C4-2B (cell line): ENCODE data around the gene MED26.

ENCODE experiments used
- ZFX ChIP-seq: fragments of 450-650 bp; IDR thresholded peaks from 2 replicates; pipeline ENCODE4 v1.6.1; 2017
- TF ChIP-seq, protein P1 (sequence below): fragments of 450-650 bp; conservative IDR thresholded peaks from 2 replicates; pipeline ENCODE4 v1.5.1; 2017; ENCODE audit warnings: mild to moderate bottlenecking

DNA sequence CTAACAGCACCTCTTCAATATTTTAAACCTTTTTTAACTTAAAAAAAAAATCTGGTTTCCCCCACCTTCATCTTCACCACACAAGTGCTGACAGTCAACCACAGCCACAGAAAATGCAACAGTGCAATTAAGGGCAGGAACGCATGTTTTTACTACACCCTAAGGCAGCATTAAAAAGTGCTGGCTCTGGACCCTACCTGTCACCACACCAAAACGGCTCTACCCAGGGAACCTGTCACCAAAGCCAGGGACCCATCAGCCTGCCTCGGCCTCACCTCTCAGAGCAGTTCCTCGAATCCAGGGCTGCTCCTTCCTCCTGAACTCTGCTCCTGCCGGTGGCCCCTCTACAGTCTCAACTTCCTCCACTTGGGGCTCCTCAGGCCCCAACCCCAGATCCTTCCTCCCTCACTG lies 33.3 kb downstream of the MED26 start:
- TF ChIP-seq, protein P1, sequence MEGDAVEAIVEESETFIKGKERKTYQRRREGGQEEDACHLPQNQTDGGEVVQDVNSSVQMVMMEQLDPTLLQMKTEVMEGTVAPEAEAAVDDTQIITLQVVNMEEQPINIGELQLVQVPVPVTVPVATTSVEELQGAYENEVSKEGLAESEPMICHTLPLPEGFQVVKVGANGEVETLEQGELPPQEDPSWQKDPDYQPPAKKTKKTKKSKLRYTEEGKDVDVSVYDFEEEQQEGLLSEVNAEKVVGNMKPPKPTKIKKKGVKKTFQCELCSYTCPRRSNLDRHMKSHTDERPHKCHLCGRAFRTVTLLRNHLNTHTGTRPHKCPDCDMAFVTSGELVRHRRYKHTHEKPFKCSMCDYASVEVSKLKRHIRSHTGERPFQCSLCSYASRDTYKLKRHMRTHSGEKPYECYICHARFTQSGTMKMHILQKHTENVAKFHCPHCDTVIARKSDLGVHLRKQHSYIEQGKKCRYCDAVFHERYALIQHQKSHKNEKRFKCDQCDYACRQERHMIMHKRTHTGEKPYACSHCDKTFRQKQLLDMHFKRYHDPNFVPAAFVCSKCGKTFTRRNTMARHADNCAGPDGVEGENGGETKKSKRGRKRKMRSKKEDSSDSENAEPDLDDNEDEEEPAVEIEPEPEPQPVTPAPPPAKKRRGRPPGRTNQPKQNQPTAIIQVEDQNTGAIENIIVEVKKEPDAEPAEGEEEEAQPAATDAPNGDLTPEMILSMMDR = no peak
- TF ChIP-seq ZFX = no peak
